Psoas muscle (tissue), 8 donors: ENCODE measurements around the gene GIGYF1. TPM values are rescaled to one million over a fixed set of nuclear protein-coding genes. Genes with fewer than 3 reads are reported as not detected.

Experiments used
- ATAC-seq, 4 donors: fragments of 200-7000 bp; cut with Tn5 transposase; one replicate each; pipeline ENCODE4 v1.9.1; 2020; ENCODE audit warnings: moderate library complexity in 3 of 4, mild to moderate bottlenecking in 2 of 4
- DNase-seq, 2 donors: peaks; one replicate each; pipeline ENCODE4 v3.0.0-alpha.2; 2020
- H3K27ac ChIP-seq: fragments of 200-600 bp; one replicate; pipeline ENCODE4 v1.8.0; 2022
- H3K27me3 ChIP-seq, 3 donors: fragments of 200-600 bp in 1 of 3; one replicate each; pipeline versions ENCODE4 v1.6.1 to v1.8.0; 2013 to 2022; ENCODE audit warnings: low read length in 2 of 3, mild to moderate bottlenecking in 2 of 3, moderate library complexity in 1 of 3; ENCODE audit not compliant: insufficient read depth in 3 of 3
- H3K36me3 ChIP-seq, 2 donors: fragments of 200-600 bp in 1 of 2; one replicate each; pipeline versions ENCODE4 v1.6.1 to v1.8.0; 2013 to 2022; ENCODE audit warnings: low read depth in 1 of 2, mild to moderate bottlenecking in 1 of 2, moderate library complexity in 1 of 2; ENCODE audit not compliant: insufficient read depth in 1 of 2
- H3K4me1 ChIP-seq: fragments of 200-600 bp; one replicate; pipeline ENCODE4 v1.8.0; 2022
- H3K4me3 ChIP-seq: fragments of 200-600 bp; one replicate; pipeline ENCODE4 v1.8.0; 2022; ENCODE audit warnings: mild to moderate bottlenecking
- H3K9me3 ChIP-seq: fragments of 200-600 bp; one replicate; pipeline ENCODE4 v1.8.0; 2022
- CTCF ChIP-seq: fragments of 200-600 bp; IDR thresholded peaks from one replicate; pipeline ENCODE4 v1.8.0; 2022; ENCODE audit warnings: antibody characterized with exemption
- WGBS, 3 donors: extraction: QIAGEN DNeasy Blood & Tissue Kit; methylation state at CpG; one replicate each; pipeline versions ENCODE4 v1.1.6 to v1.1.7; 2013; 5-methylcytosine and 5-hydroxymethylcytosine counted together
- intact Hi-C, 2 donors: fragments of 100-400 bp; cut with DNase I; formaldehyde crosslinking; loops; one replicate each; pipeline versions ENCODE4 v1.11.0 to v1.14.2; 2022
- polyA plus RNA-seq, 3 donors: library from polyadenylated mRNA; stranded (reverse); fragments of 200-250 nt; gene quantifications; one replicate each; pipeline ENCODE4 v1.2.3, GENCODE V29; 2013
- total RNA-seq, 4 donors: library from RNA; stranded (reverse); fragmentation: NEBNext Ultra II Directional in 2 of 4; extraction: Animal tissue kit (Norgen Biotek cat#: 25700) in 2 of 4; gene quantifications; one replicate each; pipeline versions ENCODE4 v1.2.1 to v1.2.4, GENCODE V29; 2021 to 2023
- donor health status: healthy with polysubstance abuse.
- donor health status: DM: no; HTN: no; CAD: no; lungs with moderate emphysema.
- donor health status: Bipolar disorder and iron deficiency.
- donor health status: healthy.
- donor health status: DM: yes; HTN: yes; CAD: no.
- donor health status: DM: no; HTN: no; CAD: no.
- donor health status: DM: no; HTN: no; CAD: no.
- donor health status: DM: yes; HTN: yes; CAD: no.

The GIGYF1 gene
- total and polyA plus RNA-seq, 7 donors: 9.9 to 39.1 (median 18.0) TPM

- intact Hi-C loops: loop anchor here in 1 of 2 donors (5.0 kb wide), 1 partner anchor 62 kb away; the partner anchor contains the start of gene GIGYF1
- ATAC-seq (no peak), DNase-seq (no peak)
- no peaks in the 10 kb centered on the region for H3K36me3 ChIP-seq
- no peak overlapping the region for H3K4me3 ChIP-seq
- 87 to 93% (median 91%) methylated on average over 4 of the region's 4 CpGs for WGBS, 3 donors
- H3K27me3 ChIP-seq: peaks cover 0 to 31% (median 15%) of the 10 kb centered on the region in 3 donors
- no peak overlapping the region for H3K27ac ChIP-seq
- no peaks in the 10 kb centered on the region for H3K9me3 ChIP-seq
- peaks cover 15% of the 10 kb centered on the region for H3K4me1 ChIP-seq
- no peak for TF ChIP-seq CTCF
Observed at GRCh38 chr7:100630066-100630465, 64.0 kb downstream of the GIGYF1 start.

Other genes with a start within 250 kb of the GIGYF1 start
- not detected for gene SPACDR, start 230.0 kb downstream of the GIGYF1 start, total RNA-seq
- gene SPACDR, start 230.0 kb downstream of the GIGYF1 start, polyA plus RNA-seq: under 1 TPM in 2 of 3 donors, not detected in 1; 0.17 to 0.25 TPM
- 10 to 100 TPM; 15.7 to 23.6 (median 17.6) TPM for gene TSC22D4, start 215.0 kb downstream of the GIGYF1 start, total RNA-seq
- 10 to 100 TPM; 16.4 to 24.8 (median 16.7) TPM for gene TSC22D4, start 215.0 kb downstream of the GIGYF1 start, polyA plus RNA-seq
- under 1 TPM; 0.08 to 0.32 (median 0.12) TPM for gene NYAP1, start 210.3 kb downstream of the GIGYF1 start, total RNA-seq
- under 1 TPM; 0.12 to 0.23 (median 0.21) TPM for gene NYAP1, start 210.3 kb downstream of the GIGYF1 start, polyA plus RNA-seq
- gene AGFG2, start 155.0 kb downstream of the GIGYF1 start, total RNA-seq: 10 to 100 TPM in 1 of 4 donors, 1 to 10 TPM in 3; 5.3 to 14.7 (median 8.0) TPM
- 10 to 100 TPM in 1 of 3 donors, 1 to 10 TPM in 2; 4.8 to 12.6 (median 8.9) TPM for gene AGFG2, start 155.0 kb downstream of the GIGYF1 start, polyA plus RNA-seq
- gene SAP25, start 120.3 kb downstream of the GIGYF1 start, total RNA-seq: 1 to 10 TPM in 1 of 4 donors, under 1 TPM in 2, not detected in 1; 0.59 to 1.9 (median 0.59) TPM
- under 1 TPM in 2 of 3 donors, not detected in 1; 0.21 to 0.40 TPM for gene SAP25, start 120.3 kb downstream of the GIGYF1 start, polyA plus RNA-seq
- gene LRCH4, start 108.1 kb downstream of the GIGYF1 start, total RNA-seq: 10 to 100 TPM; 32.5 to 41.5 (median 34.1) TPM
- gene LRCH4, start 108.1 kb downstream of the GIGYF1 start, polyA plus RNA-seq: 10 to 100 TPM; 16.7 to 35.2 (median 28.5) TPM
- 1 to 10 TPM in 1 of 4 donors, under 1 TPM in 3; 0.13 to 1.1 (median 0.31) TPM for gene FBXO24, start 107.9 kb downstream of the GIGYF1 start, total RNA-seq
- under 1 TPM; 0.18 to 0.55 (median 0.23) TPM for gene FBXO24, start 107.9 kb downstream of the GIGYF1 start, polyA plus RNA-seq
- gene PCOLCE, start 91.9 kb downstream of the GIGYF1 start, total RNA-seq: 10 to 100 TPM in 2 of 4 donors, 1 to 10 TPM in 2; 6.2 to 16.9 (median 9.7) TPM
- 10 to 100 TPM in 1 of 3 donors, 1 to 10 TPM in 2; 4.2 to 11.5 (median 7.7) TPM for gene PCOLCE, start 91.9 kb downstream of the GIGYF1 start, polyA plus RNA-seq
- 1 to 10 TPM; 6.2 to 7.0 (median 6.4) TPM for gene MOSPD3, start 81.7 kb downstream of the GIGYF1 start, total RNA-seq
- gene MOSPD3, start 81.7 kb downstream of the GIGYF1 start, polyA plus RNA-seq: 10 to 100 TPM in 1 of 3 donors, 1 to 10 TPM in 2; 7.7 to 11.3 (median 7.9) TPM
- not detected for gene TFR2, start 52.7 kb downstream of the GIGYF1 start, total RNA-seq
- gene TFR2, start 52.7 kb downstream of the GIGYF1 start, polyA plus RNA-seq: under 1 TPM in 2 of 3 donors, not detected in 1; 0.04 to 0.36 TPM
- not detected for gene ACTL6B, start 37.8 kb downstream of the GIGYF1 start, total RNA-seq
- under 1 TPM in 1 of 3 donors, not detected in 2; 0.03 TPM for gene ACTL6B, start 37.8 kb downstream of the GIGYF1 start, polyA plus RNA-seq
- 100 to 1,000 TPM in 3 of 4 donors, 10 to 100 TPM in 1; 87.1 to 130 (median 121) TPM for gene GNB2, start 20.5 kb downstream of the GIGYF1 start, total RNA-seq
- gene GNB2, start 20.5 kb downstream of the GIGYF1 start, polyA plus RNA-seq: 100 to 1,000 TPM; 112 to 148 (median 117) TPM
- 10 to 100 TPM; 28.4 to 44.4 (median 39.4) TPM for gene POP7, start 11.9 kb upstream of the GIGYF1 start, total RNA-seq
- 100 to 1,000 TPM in 1 of 3 donors, 10 to 100 TPM in 2; 74.1 to 129 (median 86.0) TPM for gene POP7, start 11.9 kb upstream of the GIGYF1 start, polyA plus RNA-seq
- gene EPO, start 26.2 kb upstream of the GIGYF1 start, total RNA-seq: not detected
- not detected for gene EPO, start 26.2 kb upstream of the GIGYF1 start, polyA plus RNA-seq
- not detected for gene ZAN, start 39.3 kb upstream of the GIGYF1 start, total RNA-seq
- not detected for gene ZAN, start 39.3 kb upstream of the GIGYF1 start, polyA plus RNA-seq
- 10 to 100 TPM; 10.3 to 13.9 (median 11.3) TPM for gene EPHB4, start 133.3 kb upstream of the GIGYF1 start, total RNA-seq
- 1 to 10 TPM; 5.1 to 9.2 (median 5.1) TPM for gene EPHB4, start 133.3 kb upstream of the GIGYF1 start, polyA plus RNA-seq
- gene SLC12A9, start 158.5 kb upstream of the GIGYF1 start, total RNA-seq: 1 to 10 TPM; 2.9 to 4.7 (median 3.9) TPM
- gene SLC12A9, start 158.5 kb upstream of the GIGYF1 start, polyA plus RNA-seq: 1 to 10 TPM; 2.2 to 3.3 (median 2.5) TPM
- 1 to 10 TPM; 5.0 to 8.8 (median 6.8) TPM for gene TRIP6, start 173.1 kb upstream of the GIGYF1 start, total RNA-seq
- gene TRIP6, start 173.1 kb upstream of the GIGYF1 start, polyA plus RNA-seq: 1 to 10 TPM; 4.3 to 7.1 (median 5.3) TPM
- 10 to 100 TPM; 46.8 to 79.8 (median 61.0) TPM for gene SRRT, start 180.9 kb upstream of the GIGYF1 start, total RNA-seq
- gene SRRT, start 180.9 kb upstream of the GIGYF1 start, polyA plus RNA-seq: 10 to 100 TPM; 48.2 to 58.1 (median 51.2) TPM
- 1 to 10 TPM; 2.5 to 8.0 (median 6.0) TPM for gene UFSP1, start 195.5 kb upstream of the GIGYF1 start, total RNA-seq
- gene UFSP1, start 195.5 kb upstream of the GIGYF1 start, polyA plus RNA-seq: 1 to 10 TPM; 3.7 to 7.6 (median 4.3) TPM
- 10 to 100 TPM; 21.4 to 99.2 (median 36.8) TPM for gene ACHE, start 201.6 kb upstream of the GIGYF1 start, total RNA-seq
- gene ACHE, start 201.6 kb upstream of the GIGYF1 start, polyA plus RNA-seq: 10 to 100 TPM; 10.7 to 23.8 (median 14.2) TPM